Measurements from ENCODE around the gene KLHL15. TPM values are rescaled to one million over a fixed set of nuclear protein-coding genes. Genes with fewer than 3 reads are reported as not detected.

The KLHL15 gene
- total RNA-seq, 2 donors from 2014 or later, result 4.7 to 64.6 TPM

DNA sequence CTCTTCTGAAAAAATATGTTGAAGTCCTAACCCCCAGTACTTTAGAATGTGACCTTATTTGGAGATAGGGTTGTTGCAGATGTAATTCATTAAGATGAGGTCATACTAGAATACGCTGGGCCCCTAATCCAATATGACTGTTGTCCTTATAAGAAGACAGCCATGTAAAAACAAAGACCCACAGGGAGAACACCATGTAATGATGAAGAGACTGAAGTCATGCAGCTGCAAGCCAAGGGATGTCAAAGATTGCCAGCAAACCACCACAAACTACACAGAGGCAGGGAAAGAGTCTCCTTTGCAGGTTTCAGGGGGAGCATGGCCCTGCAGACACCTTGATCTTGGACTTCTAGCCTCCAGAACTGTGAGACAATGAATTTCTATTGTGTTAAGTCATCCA lies 81.8 kb downstream of the KLHL15 start:
- Histone ChIP-seq H3K4me3 (no peak overlapping the region), H3K27ac (no peak overlapping the region), H3K36me3 (no peaks in the 10 kb centered on the region), H3K9me3 (no peaks in the 10 kb centered on the region), H3K27me3 (replicated peaks; ENCODE audit: insufficient read depth) (no peaks in the 10 kb centered on the region), H3K4me1 (replicated peaks) (no peaks in the 10 kb centered on the region)
- TF ChIP-seq POLR2AphosphoS5 (IDR thresholded peaks at IDR 0.05), result no peak
- no peak for DNase-seq (ENCODE audit: low spot score)
- intact Hi-C loops (cut with DNase I), result no loop called here
- 80% methylated on average over 1 of the region's 1 CpG for WGBS

GRCh38 chrX:23944234-23944633 lies 82.8 kb downstream of the KLHL15 start:
- H3K27me3 ChIP-seq (replicated peaks; ENCODE audit: insufficient read depth), result no peaks in the 10 kb centered on the region
- no peak overlapping the region for H3K27ac ChIP-seq
- no peaks in the 10 kb centered on the region for H3K36me3 ChIP-seq
- WGBS, result 24% methylated on average over 1 of the region's 1 CpG
- no peaks in the 10 kb centered on the region for H3K4me1 ChIP-seq (replicated peaks)
- no peaks in the 10 kb centered on the region for H3K9me3 ChIP-seq
- intact Hi-C loops (cut with DNase I), result no loop called here
- TF ChIP-seq POLR2AphosphoS5 (IDR thresholded peaks at IDR 0.05) (no peak), POLR2A (IDR thresholded peaks at IDR 0.05) (no peak), CTCF (IDR thresholded peaks at IDR 0.05) (no peak)
- no peak for DNase-seq (ENCODE audit: low spot score)
- no peak overlapping the region for H3K4me3 ChIP-seq

DNA sequence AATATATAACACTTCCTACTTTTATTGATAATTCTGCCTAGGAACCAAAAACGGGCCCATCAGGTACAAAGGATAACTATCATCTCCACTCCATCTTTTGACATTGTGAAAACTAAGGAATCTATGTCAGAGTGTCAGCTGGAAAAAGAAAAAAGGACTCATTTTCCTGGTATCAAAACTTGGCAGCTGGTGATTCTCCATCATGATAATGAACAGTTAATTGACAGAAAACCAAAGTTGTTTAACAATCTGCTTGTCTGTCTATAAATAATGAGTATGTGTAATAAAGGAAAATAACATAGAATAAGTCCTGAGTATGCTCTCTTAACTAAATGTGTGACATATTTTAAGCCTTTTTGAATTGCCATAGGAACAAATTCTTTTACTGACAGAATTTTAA lies 87.8 kb downstream of the KLHL15 start:
- H3K36me3 ChIP-seq, result no peaks in the 10 kb centered on the region
- no peak for TF ChIP-seq POLR2AphosphoS5 (IDR thresholded peaks at IDR 0.05)
- no peak for TF ChIP-seq POLR2A (IDR thresholded peaks at IDR 0.05)
- no peak for TF ChIP-seq CTCF (IDR thresholded peaks at IDR 0.05)

GRCh38 chrX:23938690-23939089 lies 88.3 kb downstream of the KLHL15 start:
- intact Hi-C loops (cut with DNase I), result no loop called here
- no peaks in the 10 kb centered on the region for H3K4me1 ChIP-seq (replicated peaks)
- no peak for DNase-seq (ENCODE audit: low spot score)
- no peaks in the 10 kb centered on the region for H3K27me3 ChIP-seq (replicated peaks; ENCODE audit: insufficient read depth)
- no peaks in the 10 kb centered on the region for H3K9me3 ChIP-seq
- no peak overlapping the region for H3K4me3 ChIP-seq
- TF ChIP-seq CTCF (IDR thresholded peaks at IDR 0.05), result no peak
- no peak for TF ChIP-seq POLR2A (IDR thresholded peaks at IDR 0.05)
- no peak for TF ChIP-seq POLR2AphosphoS5 (IDR thresholded peaks at IDR 0.05)
- H3K36me3 ChIP-seq, result no peaks in the 10 kb centered on the region
- H3K27ac ChIP-seq, result no peak overlapping the region
- 20% methylated on average over 1 of the region's 1 CpG for WGBS

More for the DNA sequence above, 87.8 kb downstream of the KLHL15 start:
- 88% methylated on average over 1 of the region's 1 CpG for WGBS
- no peaks in the 10 kb centered on the region for H3K27me3 ChIP-seq (replicated peaks; ENCODE audit: insufficient read depth)
- DNase-seq (ENCODE audit: low spot score), result no peak
- H3K4me3 ChIP-seq, result no peak overlapping the region
- H3K4me1 ChIP-seq (replicated peaks), result no peaks in the 10 kb centered on the region
- H3K9me3 ChIP-seq, result no peaks in the 10 kb centered on the region
- intact Hi-C loops (cut with DNase I), result no loop called here
- no peak overlapping the region for H3K27ac ChIP-seq

DNA sequence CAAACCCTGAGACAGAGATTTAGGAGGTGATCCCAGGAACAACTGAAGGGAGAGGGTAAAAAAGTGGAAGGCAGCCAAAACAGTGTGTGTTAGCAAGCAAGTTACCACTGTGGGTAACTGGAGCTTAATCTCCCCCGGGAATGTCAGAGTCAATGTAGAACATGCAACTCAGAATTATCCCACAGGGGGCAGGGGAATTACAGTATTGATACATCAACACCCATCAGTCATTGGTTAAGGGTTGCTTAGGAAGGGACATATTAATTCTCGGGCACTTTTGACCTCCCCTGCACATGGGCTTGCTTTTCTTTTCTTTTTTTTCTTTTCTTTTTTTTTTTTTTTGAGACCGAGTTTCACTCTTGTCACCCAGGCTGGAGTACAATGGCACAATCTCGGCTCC lies 89.9 kb downstream of the KLHL15 start:
- H3K4me1 ChIP-seq (replicated peaks), result no peaks in the 10 kb centered on the region
- WGBS, result 82% methylated on average over 4 of the region's 4 CpGs
- no peak overlapping the region for H3K4me3 ChIP-seq
- no peak for TF ChIP-seq POLR2AphosphoS5 (IDR thresholded peaks at IDR 0.05)
- TF ChIP-seq POLR2A (IDR thresholded peaks at IDR 0.05), result no peak
- no peak for TF ChIP-seq CTCF (IDR thresholded peaks at IDR 0.05)
- H3K36me3 ChIP-seq, result no peaks in the 10 kb centered on the region
- H3K9me3 ChIP-seq, result no peaks in the 10 kb centered on the region
- no peaks in the 10 kb centered on the region for H3K27me3 ChIP-seq (replicated peaks; ENCODE audit: insufficient read depth)
- no peak for DNase-seq (ENCODE audit: low spot score)
- intact Hi-C loops (cut with DNase I), result no loop called here
- H3K27ac ChIP-seq, result no peak overlapping the region
